ENCODE measurements around the gene AMZ2.

DNA sequence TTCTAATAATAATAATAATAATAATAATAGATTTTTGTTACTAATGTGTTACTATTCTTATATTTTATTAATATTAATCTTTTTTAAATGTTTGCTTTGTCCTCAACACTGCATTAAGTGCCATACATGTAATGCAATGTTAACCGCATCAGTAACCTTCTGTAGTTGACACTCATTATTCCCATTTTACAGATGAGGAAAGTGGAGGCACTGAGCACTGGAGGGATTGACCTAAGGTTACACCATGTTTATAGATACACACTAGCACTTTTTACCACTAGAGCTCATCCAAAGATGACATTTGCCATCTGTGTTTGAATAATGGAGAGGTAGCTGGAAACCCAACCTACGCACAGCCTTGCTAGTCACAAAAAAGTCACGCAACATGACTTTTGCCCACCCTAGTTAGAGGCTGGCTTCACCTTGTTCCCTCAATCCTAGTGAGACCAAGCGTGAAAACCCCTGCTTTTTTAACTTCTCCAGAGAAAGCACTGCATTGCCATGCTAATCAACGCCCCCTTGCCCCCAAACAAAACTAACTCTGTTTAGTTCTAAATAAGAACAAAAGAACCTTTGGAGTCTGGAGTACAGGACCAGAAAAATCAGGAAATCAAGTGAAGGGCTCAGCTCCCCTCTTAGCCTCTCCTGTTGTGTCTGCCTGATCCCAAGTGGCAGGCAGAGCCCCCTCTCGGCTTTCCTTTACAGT, 45.8 kb downstream of the AMZ2 start:
- no peak for TF ChIP-seq POLR2AphosphoS5 (IDR thresholded peaks at IDR 0.05; ENCODE audit: low read depth, low read length)
- TF ChIP-seq TAF1 (IDR thresholded peaks at IDR 0.05; ENCODE audit: borderline replicate concordance, insufficient read depth, low read length), result no peak
